ENCODE measurements around the gene TSEN2. TPM values are rescaled to one million over a fixed set of nuclear protein-coding genes. Genes with fewer than 3 reads are reported as not detected.

TSEN2 gene
- total RNA-seq, 1 experiment from 2014 or later = 35.5 TPM

- Histone ChIP-seq H3K27ac (ENCODE audit: low read depth, low read length) (peak within 1 kb of the TSS; percentile 77), H3K9me3 (ENCODE audit: control insufficient read depth in 1 of 2, insufficient read depth in 1 of 2, low read depth in 1 of 2, low read length in 2 of 2) (no peaks in the 10 kb centered on the region), H2AFZ (ENCODE audit: low read depth, low read length, poor library complexity, severe bottlenecking) (peak within 1 kb of the TSS; percentile 96), H3K27me3 (ENCODE audit: insufficient read depth, low read length) (no peaks in the 10 kb centered on the region), H3K4me3 (replicated peaks in 1 of 2; ENCODE audit: low read depth in 1 of 2, low read length in 2 of 2) (peak within 1 kb of the TSS; percentile 86 to 95), H3K9me2 (ENCODE audit: insufficient read depth) (no peaks in the 10 kb centered on the region), H4K20me1 (ENCODE audit: insufficient read depth) (peaks cover 6% of the 10 kb centered on the region; the same call in 1 of the 2 replicates), H3K36me3 (ENCODE audit: control insufficient read depth in 1 of 2, insufficient read depth in 2 of 2, low read length in 2 of 2) (no peaks in the 10 kb centered on the region), H3K9ac (ENCODE audit: low read length) (peak within 1 kb of the TSS; percentile 95), H3K4me2 (ENCODE audit: low read length) (peak within 1 kb of the TSS; percentile 85), H3K4me1 (ENCODE audit: control insufficient read depth in 1 of 2, insufficient read depth in 2 of 2, low read length in 2 of 2) (peaks cover 3 to 20% of the 10 kb centered on the region in 2 experiments; a peak in 3 of 4 replicates), H3K79me2 (ENCODE audit: insufficient read depth, low read length) (peaks cover 50% of the 10 kb centered on the region)
- ChIA-PET RAD21 (ENCODE audit: low non-redundant PET in 1 of 2, low total read pairs in 2 of 2, uncharacterized antibody in 2 of 2, unreplicated experiment in 2 of 2) (no interaction called here), CTCF (no interaction called here), POLR2A (interaction anchor here (0.6 kb wide), 1 partner anchor 11 kb away, joined by 3 read pairs; no protein-coding TSS in a partner anchor)
- no TSS peak for BruUV-seq (replicated peaks)
- DNase-seq (ENCODE audit: low read depth, low spot score) (peak; percentile 71), ATAC-seq (peak; percentile 96)
- intact Hi-C loops (cut with micrococcal nuclease) = loop anchor here (5.0 kb wide), 1 partner anchor 105 kb away; the partner anchor contains the start of gene RAF1
- TF ChIP-seq POLR2A (IDR thresholded peaks at IDR 0.05; ENCODE audit: borderline replicate concordance, extremely low read depth, insufficient read depth, insufficient read length) = peak; percentile 96
- peak; percentile 95 for TF ChIP-seq CBX3 (IDR thresholded peaks at IDR 0.05; ENCODE audit: low read depth)
- TF ChIP-seq SP1 (IDR thresholded peaks at IDR 0.05; ENCODE audit: low read depth) = peak; percentile 80
- no peak; the same call in 1 of the 2 replicates for TF ChIP-seq SRF (IDR thresholded peaks at IDR 0.05; ENCODE audit: low read depth)
- no peak; the same call in 1 of the 2 replicates for TF ChIP-seq ELF1 (IDR thresholded peaks at IDR 0.05; ENCODE audit: borderline replicate concordance, low read depth)
- TF ChIP-seq EZH2 (IDR thresholded peaks at IDR 0.05) = no peak
- peak; percentile 95 for TF ChIP-seq SIN3A (IDR thresholded peaks at IDR 0.05; ENCODE audit: low read depth)
- TF ChIP-seq CTCF (IDR thresholded peaks at IDR 0.05 in 2 of 3, conservative IDR thresholded peaks at IDR 0.05 in 1 of 3; ENCODE audit: borderline replicate concordance in 1 of 3, insufficient read depth in 1 of 3, low read depth in 2 of 3, low read length in 2 of 3) = no peak
- TF ChIP-seq ATF3 (IDR thresholded peaks at IDR 0.05) = no peak
- no peak for TF ChIP-seq RAD21 (IDR thresholded peaks at IDR 0.05; ENCODE audit: low read depth)
- TF ChIP-seq YY1 (IDR thresholded peaks at IDR 0.05; ENCODE audit: extremely low read depth, insufficient replicate concordance, low read depth, low read length) = peak; percentile 88
- no peak for TF ChIP-seq CEBPB (IDR thresholded peaks at IDR 0.05; ENCODE audit: low read depth)
- TF ChIP-seq EGR1 (IDR thresholded peaks at IDR 0.05; ENCODE audit: low read depth) = no peak
- no peak for TF ChIP-seq ZNF274 (IDR thresholded peaks at IDR 0.05; ENCODE audit: low read depth, low read length)
- TF ChIP-seq TCF7L2 (IDR thresholded peaks at IDR 0.05; ENCODE audit: borderline replicate concordance, extremely low read depth, insufficient read depth, insufficient read length) = peak; percentile 79
- TF ChIP-seq ZBTB33 (IDR thresholded peaks at IDR 0.05; ENCODE audit: extremely low read depth, insufficient replicate concordance, low read length) = peak; percentile 53
- TF ChIP-seq ZFX (IDR thresholded peaks at IDR 0.05) = peak; percentile 87
- TF ChIP-seq MAX (IDR thresholded peaks at IDR 0.05) = peak; percentile 88
- TF ChIP-seq FOSL1 (IDR thresholded peaks at IDR 0.05; ENCODE audit: low read depth) = peak; percentile 7; the same call in 1 of the 2 replicates
- TF ChIP-seq JUND (IDR thresholded peaks at IDR 0.05) = no peak
These were observed 72.6 kb downstream of the TSEN2 start, which contains the start of gene MKRN2 for GRCh38 chr3:12556690-12557472. TSS of gene MKRN2 (plus strand) at chr3:12557087. CDS start at chr3:12557151, 64 bp downstream.

Measured in HCT116 (cell line).